HG03469 (cell line): ENCODE data around the gene PSME3IP1.

Experiments
- ATAC-seq: cut with Tn5 transposase; IDR thresholded peaks from one replicate; pipeline ENCODE4 v1.9.1; 2021; ENCODE audit warnings: mild to moderate bottlenecking, moderate library complexity, moderate number of reproducible peaks; ENCODE audit not compliant: unreplicated experiment

The PSME3IP1 gene

DNA sequence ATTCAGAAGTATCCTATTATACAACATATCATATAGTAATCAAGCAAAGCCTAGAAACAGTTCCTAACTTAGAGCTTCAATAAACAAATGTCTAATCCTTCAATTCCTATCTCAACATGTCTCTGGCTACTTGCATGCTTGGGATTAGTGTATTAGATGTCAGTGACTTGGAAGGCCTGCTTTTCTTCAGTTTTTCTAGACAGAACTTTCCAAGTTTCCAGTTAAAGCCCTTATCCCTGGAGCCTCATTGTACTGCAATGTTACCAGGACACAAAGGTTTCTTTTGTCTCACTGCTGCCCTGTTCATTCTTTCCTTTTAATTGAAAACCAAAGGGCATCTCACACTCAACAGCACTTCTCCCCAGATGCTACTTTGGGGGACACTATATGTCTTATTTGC lies 16.5 kb downstream of the PSME3IP1 start:
- ATAC-seq = no peak

DNA sequence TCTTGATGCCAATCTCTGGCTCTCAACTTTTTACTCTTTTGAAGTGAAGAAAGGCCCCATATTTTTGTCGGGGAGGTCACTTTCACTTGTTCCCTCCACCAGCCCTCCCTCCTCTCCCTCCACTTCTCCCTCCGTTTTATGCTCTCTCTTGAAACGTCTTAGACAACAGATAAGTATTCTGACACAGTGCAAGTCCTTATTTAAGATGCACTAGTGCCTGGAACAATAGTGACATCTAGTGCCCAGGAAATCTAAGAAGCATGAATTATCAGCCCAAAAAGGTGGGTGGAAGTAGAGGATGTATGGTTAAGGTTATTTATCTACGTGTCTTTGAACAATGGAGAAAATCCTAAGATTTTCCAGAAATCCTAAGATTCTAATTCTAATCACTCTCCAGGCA lies 17.9 kb downstream of the PSME3IP1 start:
- ATAC-seq = no peak

- no peak for ATAC-seq
Observed at GRCh38 chr16:57167538-57167937, 18.3 kb downstream of the PSME3IP1 start.

DNA sequence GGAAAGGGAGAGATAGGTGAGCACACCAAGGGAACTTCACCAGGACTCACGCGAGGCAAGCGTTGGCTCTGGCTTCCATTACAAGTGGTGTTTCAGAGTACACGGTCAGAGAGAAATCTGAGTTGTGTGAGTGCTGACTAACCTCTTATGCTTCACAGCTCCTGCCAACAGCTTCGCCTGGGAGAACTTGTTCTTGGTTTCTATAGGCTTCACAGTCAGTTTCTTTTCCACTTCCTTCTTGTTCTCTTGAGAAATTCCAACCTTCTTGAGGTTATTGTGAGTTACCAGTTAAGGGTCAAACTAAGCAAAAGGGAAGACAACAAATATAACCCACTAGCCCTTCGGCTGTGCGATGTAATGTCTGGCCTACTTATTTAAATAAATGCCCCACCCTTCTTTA lies 18.9 kb downstream of the PSME3IP1 start:
- no peak for ATAC-seq

GRCh38 chr16:57166451-57166850 lies 19.4 kb downstream of the PSME3IP1 start:
- no peak for ATAC-seq

DNA sequence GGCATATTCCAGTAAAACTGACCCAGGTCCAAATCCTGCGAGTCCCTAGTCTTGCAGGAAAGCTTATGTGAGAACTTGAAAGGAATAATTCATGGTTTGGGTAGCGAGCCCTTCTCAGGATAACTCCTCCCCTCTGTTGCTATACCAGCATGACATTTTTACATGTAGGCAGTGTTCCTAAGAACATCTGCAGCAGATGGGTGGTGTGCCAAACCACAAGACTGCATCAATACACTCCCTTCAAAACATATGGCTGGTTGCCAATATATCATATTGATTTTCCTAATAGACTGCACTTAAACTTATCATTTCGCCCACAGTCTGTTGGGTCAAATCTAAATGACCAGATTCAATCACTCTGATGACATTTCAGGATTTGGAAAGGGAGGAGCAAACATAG lies 19.9 kb downstream of the PSME3IP1 start:
- no peak for ATAC-seq

DNA sequence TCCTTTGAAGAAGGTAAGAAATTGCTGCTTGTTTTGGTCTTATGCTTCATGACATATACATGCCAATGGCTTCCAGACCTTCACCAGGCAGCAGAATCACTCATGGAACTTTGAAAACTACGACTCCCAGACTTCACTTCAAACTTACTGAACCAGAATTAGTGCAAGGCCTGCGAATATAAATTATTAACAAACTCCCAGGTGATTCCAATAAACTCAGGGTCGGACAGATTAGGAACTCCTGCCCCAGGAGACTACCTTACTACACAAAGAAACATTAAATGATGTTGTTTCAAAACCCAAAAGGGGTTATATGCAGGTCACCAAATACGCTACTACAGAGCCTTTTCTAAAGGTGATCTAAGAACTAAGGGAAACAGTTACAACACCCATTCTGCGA lies 20.4 kb downstream of the PSME3IP1 start:
- no peak for ATAC-seq

GRCh38 chr16:57163842-57164241 lies 22.0 kb downstream of the PSME3IP1 start:
- no peak for ATAC-seq

DNA sequence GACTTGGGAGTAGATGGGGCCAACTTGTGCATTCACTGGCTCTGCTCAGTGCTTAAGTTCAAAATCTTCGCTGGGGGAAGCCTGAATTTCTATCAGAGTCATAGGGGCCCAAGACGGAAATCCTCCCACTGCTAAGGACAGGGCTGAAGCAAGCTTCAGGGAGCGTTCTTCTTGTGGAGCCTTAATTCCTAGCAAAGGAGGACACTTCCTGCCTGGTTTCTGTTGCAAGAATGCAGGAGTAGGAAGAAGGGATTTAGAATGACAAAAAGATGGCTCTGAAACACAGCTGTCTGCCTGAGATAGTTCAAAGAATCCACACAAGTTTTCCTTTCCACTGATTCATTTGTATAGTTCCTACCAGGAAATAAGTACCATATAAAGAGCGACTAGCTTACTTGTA lies 26.4 kb downstream of the PSME3IP1 start:
- ATAC-seq = no peak

DNA sequence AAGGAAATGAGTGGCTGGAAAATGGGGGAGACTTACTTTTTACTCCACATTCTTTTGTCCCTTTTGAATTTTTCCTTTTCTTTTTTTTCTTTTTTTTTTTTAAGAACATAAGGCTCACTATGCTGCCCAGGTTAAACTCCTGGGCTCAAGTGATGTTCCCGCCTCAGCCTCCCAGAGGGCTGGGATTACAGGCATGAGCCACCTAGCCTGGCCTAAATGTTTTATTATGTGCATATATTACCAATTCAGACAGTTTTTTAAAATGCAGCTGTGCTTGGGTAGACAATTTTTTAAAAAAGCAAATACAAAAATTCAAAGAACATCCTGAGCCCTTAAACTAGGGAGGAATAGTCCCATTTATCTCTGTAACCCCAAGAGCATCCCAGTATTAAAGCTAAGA lies 28.3 kb downstream of the PSME3IP1 start:
- ATAC-seq = no peak

- no peak for ATAC-seq
Observed at GRCh38 chr16:57156351-57156703, 29.5 kb downstream of the PSME3IP1 start.

DNA sequence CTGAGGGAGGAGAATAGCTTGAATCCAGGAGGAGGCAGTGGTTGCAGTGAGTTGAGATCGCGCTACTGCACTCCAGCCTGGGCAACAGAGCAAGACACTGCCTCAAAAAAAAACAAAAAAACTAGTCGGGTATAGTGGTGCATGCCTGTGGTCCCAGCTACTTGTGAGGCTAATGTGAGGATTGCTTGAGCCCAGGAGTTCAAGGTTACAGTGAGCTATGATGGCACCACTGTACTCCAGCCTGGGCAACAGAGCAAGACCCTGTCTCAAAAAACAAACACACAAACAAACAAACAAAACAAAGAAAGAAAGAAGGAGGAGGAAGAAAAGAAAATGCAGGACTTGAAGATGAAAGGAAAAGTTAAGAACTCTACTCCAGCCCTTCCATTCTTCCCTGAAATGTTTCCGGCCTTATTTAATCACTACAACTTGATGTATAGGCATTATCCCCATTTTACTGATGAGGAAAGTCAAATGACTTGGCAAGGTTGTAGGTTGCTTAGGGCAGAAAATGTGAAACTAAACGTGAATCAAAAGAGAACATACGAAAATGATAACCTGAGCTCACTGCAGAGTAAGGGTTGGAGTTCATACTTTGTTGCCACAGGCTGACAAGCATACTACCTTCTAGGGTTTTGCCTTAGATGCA lies 30.0 kb downstream of the PSME3IP1 start:
- no peak for ATAC-seq

DNA sequence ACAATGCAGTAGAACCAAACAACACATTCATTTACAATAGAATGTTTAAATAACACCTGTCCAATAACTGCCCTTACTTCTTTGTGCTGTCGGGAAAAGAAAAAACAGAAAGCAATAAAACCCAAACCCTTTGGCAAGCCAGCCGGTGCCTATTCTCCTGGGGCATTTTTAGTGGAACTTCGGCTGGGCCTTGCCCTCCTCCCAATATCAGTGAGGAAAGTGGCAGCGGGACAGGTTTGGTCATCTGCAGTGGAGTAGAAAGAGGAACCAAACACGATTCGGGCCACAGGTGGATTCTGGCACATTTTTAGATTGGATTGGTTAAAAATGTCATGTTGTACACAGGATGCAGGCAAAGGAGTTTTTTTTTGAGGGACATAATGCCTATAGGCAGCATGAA lies 32.0 kb downstream of the PSME3IP1 start:
- ATAC-seq = no peak

DNA sequence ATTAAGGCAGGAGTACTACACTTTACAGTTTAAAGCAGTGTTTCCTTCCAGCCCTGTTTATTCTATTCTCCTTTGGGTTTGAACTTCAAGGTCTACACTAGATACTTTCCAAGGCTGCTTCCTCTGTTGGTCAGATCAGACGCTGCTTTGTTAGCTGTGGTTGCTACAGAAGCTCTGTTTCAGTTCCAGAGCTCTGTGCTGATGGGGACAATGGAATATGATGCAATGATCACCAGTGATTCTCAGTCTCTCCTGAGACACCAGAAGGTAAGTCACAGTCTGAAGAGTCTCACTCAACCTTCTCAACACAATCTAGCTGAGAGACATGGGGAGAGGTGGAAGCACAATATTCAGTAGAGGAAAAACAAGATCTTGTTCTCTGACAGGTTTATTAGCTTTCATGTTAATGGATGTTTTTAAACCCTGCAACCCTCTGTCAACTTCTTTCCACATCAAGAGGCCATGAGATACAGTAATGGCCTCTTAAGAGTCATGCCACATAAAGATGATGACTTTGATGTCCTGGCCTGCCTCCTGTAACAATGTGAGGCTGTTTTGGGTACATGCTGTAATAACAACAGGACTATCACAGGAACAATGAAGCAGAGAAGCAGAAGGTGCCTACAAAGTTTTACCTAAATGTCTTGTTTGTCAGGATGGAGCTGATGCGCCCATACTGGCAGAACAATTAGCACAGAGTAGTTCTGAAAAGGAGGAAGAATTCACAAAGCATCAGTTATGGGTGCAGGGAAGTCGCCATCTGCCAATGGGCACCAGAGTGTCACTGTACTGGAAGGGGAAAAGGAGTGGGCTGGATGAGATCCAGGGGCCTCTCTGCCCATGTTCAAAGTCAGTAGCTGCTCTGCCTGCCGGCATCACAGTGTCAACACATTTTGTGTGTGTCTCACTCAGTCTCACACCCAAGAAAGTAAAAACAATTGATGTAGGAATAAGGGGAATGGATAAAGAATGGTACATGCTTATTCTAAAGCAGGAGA lies 33.4 kb downstream of the PSME3IP1 start:
- no peak for ATAC-seq

DNA sequence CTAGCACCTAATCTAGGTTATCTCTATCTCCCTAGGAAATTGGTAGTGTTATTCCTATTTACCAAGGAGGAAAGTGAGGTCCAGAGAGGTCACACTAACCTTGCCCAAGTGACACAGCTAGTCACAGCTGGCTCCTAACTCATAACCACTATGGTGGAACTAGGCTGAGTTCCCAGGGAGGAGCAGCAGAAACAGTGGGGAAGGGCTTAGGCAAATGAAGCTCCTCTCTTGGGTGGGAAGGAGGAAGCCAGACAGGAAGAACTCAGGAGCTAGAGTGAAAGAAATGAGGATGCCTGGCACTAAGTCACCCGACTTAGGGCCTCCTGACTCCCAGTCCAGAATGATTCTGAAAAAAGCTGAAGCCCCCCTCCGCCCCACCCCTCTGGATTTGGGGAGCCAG lies 34.5 kb downstream of the PSME3IP1 start:
- no peak for ATAC-seq

- ATAC-seq = no peak
Observed at GRCh38 chr16:57150682-57151330, 35.0 kb downstream of the PSME3IP1 start.

- ATAC-seq = no peak
Observed at GRCh38 chr16:57149391-57149790, 36.4 kb downstream of the PSME3IP1 start.

GRCh38 chr16:57148481-57148880 lies 37.4 kb downstream of the PSME3IP1 start:
- no peak for ATAC-seq

- no peak for ATAC-seq
Observed at GRCh38 chr16:57147381-57148221, 38.2 kb downstream of the PSME3IP1 start.

DNA sequence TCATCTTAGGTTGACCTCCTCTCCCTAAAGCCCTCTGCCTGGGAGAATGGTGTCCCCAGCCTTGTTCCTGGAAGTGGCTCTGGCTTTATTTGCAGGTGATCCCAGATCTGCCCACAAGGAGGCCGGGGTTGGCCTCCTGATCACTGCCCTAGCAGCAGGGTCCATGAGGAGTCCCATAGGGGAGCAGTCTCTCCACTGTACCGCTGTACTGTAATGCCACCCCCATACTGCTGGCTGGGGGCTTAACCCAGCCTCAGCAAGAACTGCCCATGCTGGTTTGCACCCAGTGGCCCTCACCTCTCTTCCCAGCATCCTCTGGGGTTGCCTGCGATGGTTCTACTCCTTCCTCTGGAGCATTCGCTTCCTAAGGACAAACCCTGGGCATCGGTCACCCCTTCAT lies 39.1 kb downstream of the PSME3IP1 start:
- ATAC-seq = no peak
